ENCODE measurements around the gene KIF18B.

Gene KIF18B

GRCh38 chr17:44903012-44903685 is 44.4 kb downstream of the KIF18B start:
- no peak for DNase-seq

- no peak for DNase-seq
These were observed 45.3 kb downstream of the KIF18B start for GRCh38 chr17:44902135-44902760.

- DNase-seq = peak; percentile 45 to 69
These were observed 46.1 kb downstream of the KIF18B start for GRCh38 chr17:44901411-44901921.

- DNase-seq = no peak
These were observed 46.7 kb downstream of the KIF18B start for GRCh38 chr17:44900894-44901293.

GRCh38 chr17:44899074-44899782 is 48.3 kb downstream of the KIF18B start, which contains the start of gene EFTUD2:
Gene EFTUD2 (minus strand): TSS chr17:44899445. CDS start chr17:44894521, 4,924 bp downstream.
- peak; percentile 75 to 93 for DNase-seq

GRCh38 chr17:44898768-44899073 is 48.9 kb downstream of the KIF18B start:
- DNase-seq = peak; percentile 68 to 69

GRCh38 chr17:44894642-44895041 is 52.9 kb downstream of the KIF18B start:
- DNase-seq = no peak

GRCh38 chr17:44892250-44892649 is 55.3 kb downstream of the KIF18B start:
- no peak for DNase-seq

GRCh38 chr17:44889003-44889402 is 58.6 kb downstream of the KIF18B start:
- DNase-seq = no peak

GRCh38 chr17:44887971-44888954 is 59.3 kb downstream of the KIF18B start:
- DNase-seq = peak in 1 of 2 donors; percentile 30

- DNase-seq = no peak
These were observed 60.6 kb downstream of the KIF18B start for GRCh38 chr17:44887016-44887415.

- no peak for DNase-seq
These were observed 62.6 kb downstream of the KIF18B start for GRCh38 chr17:44884941-44885340.

GRCh38 chr17:44881145-44881544 is 66.4 kb downstream of the KIF18B start:
- no peak for DNase-seq

- DNase-seq = no peak
These were observed 67.5 kb downstream of the KIF18B start for GRCh38 chr17:44880062-44880461.

GRCh38 chr17:44879376-44879775 is 68.2 kb downstream of the KIF18B start:
- DNase-seq = no peak

GRCh38 chr17:44878627-44879221 is 68.8 kb downstream of the KIF18B start:
- peak in 1 of 2 donors; percentile 47 for DNase-seq

- DNase-seq = no peak
These were observed 70.5 kb downstream of the KIF18B start for GRCh38 chr17:44877121-44877520.

GRCh38 chr17:44875761-44876160 is 71.8 kb downstream of the KIF18B start:
- no peak for DNase-seq
